Spinal cord (tissue), 10 donors: ENCODE data around the gene AHDC1. TPM values are rescaled to one million over a fixed set of nuclear protein-coding genes. Genes with fewer than 3 reads are reported as not detected.
"Not testable (repeated sequence)": the region's sequence is repeated elsewhere in the genome, so short reads cannot be mapped to it uniquely, and the experiment has no call there.

ENCODE experiments used
- DNase-seq, 6 donors: peaks; one replicate each; pipeline versions ENCODE4 v3.0.0 to v3.0.0-alpha.2; 2013 to 2015; ENCODE audit warnings: low spot score in 6 of 6, low read depth in 4 of 6
- H3K27ac ChIP-seq: one replicate; pipeline ENCODE4 v1.5.1; 2013; ENCODE audit warnings: low read depth, low read length, control low read depth
- H3K27me3 ChIP-seq: one replicate; pipeline ENCODE4 v1.6.1; 2013; ENCODE audit warnings: low read length; ENCODE audit not compliant: control insufficient read depth, insufficient read depth
- H3K36me3 ChIP-seq: one replicate; pipeline ENCODE4 v1.6.1; 2013; ENCODE audit warnings: low read length; ENCODE audit not compliant: control insufficient read depth, insufficient read depth
- H3K4me1 ChIP-seq: one replicate; pipeline ENCODE4 v1.6.1; 2013; ENCODE audit warnings: low read length; ENCODE audit not compliant: control insufficient read depth, insufficient read depth
- H3K4me3 ChIP-seq: one replicate; pipeline ENCODE4 v1.5.1; 2013; ENCODE audit warnings: low read depth, low read length, control low read depth
- H3K9me3 ChIP-seq: one replicate; pipeline ENCODE4 v1.6.1; 2013; ENCODE audit warnings: low read length; ENCODE audit not compliant: control insufficient read depth, insufficient read depth
- WGBS: methylation state at CpG from one replicate; pipeline ENCODE4 v1.1.5; 2013; ENCODE audit warnings: missing lambda C conversion rate; ENCODE audit not compliant: insufficient coverage; 5-methylcytosine and 5-hydroxymethylcytosine counted together
- polyA plus RNA-seq, 2 donors: library from polyadenylated mRNA; unstranded; fragments of 120-200 nt; gene quantifications; one replicate each; pipeline ENCODE4 v1.2.1, GENCODE V29; 2013; ENCODE audit not compliant: insufficient read length in 2 of 2
- total RNA-seq, 2 donors: library from RNA; depleted of rRNA in 1 of 2; stranded (reverse); fragments of 120-200 nt in 1 of 2; fragments of >200 nt in 1 of 2; gene quantifications; one replicate each; pipeline versions ENCODE4 v1.2.3 to v1.2.4, GENCODE V29; 2013 to 2014
- donor health status: healthy.

The AHDC1 gene
- total and polyA plus RNA-seq, 4 donors: 13.2 to 68.9 (median 43.3) TPM

- WGBS: 4% methylated on average over 11 of the region's 17 CpGs
- Histone ChIP-seq H3K36me3 (no peaks in the 10 kb centered on the region), H3K27me3 (peaks cover 34% of the 10 kb centered on the region), H3K4me3 (no peak overlapping the region), H3K27ac (no peak overlapping the region), H3K9me3 (no peaks in the 10 kb centered on the region), H3K4me1 (peaks cover 29% of the 10 kb centered on the region)
- no peak for DNase-seq
These were observed 29.8 kb upstream of the AHDC1 start for GRCh38 chr1:27633640-27634176.

- WGBS: 100% methylated on average over 1 of the region's 5 CpGs
- Histone ChIP-seq H3K36me3 (no peaks in the 10 kb centered on the region), H3K27me3 (peaks cover 34% of the 10 kb centered on the region), H3K4me3 (no peak overlapping the region), H3K4me1 (peaks cover 32% of the 10 kb centered on the region), H3K27ac (no peak overlapping the region), H3K9me3 (no peaks in the 10 kb centered on the region)
- DNase-seq: no peak
These were observed 29.3 kb upstream of the AHDC1 start for GRCh38 chr1:27633298-27633610.

- H3K27ac ChIP-seq: no peak overlapping the region
- H3K27me3 ChIP-seq: peaks cover 34% of the 10 kb centered on the region
- H3K9me3 ChIP-seq: no peaks in the 10 kb centered on the region
- 81% methylated on average over 7 of the region's 14 CpGs for WGBS
- peaks cover 32% of the 10 kb centered on the region for H3K4me1 ChIP-seq
- H3K4me3 ChIP-seq: no peak overlapping the region
- DNase-seq: no peak
- no peaks in the 10 kb centered on the region for H3K36me3 ChIP-seq
These were observed 28.7 kb upstream of the AHDC1 start for GRCh38 chr1:27632387-27633297.

- H3K4me3 ChIP-seq: no peak overlapping the region
- H3K4me1 ChIP-seq: peaks cover 32% of the 10 kb centered on the region
- no peak for DNase-seq
- 76% methylated on average over 4 of the region's 5 CpGs for WGBS
- peaks cover 34% of the 10 kb centered on the region for H3K27me3 ChIP-seq
- H3K27ac ChIP-seq: peak overlapping the region; percentile 63
- no peaks in the 10 kb centered on the region for H3K36me3 ChIP-seq
- H3K9me3 ChIP-seq: no peaks in the 10 kb centered on the region
These were observed 27.0 kb upstream of the AHDC1 start for GRCh38 chr1:27630859-27631491.

DNA sequence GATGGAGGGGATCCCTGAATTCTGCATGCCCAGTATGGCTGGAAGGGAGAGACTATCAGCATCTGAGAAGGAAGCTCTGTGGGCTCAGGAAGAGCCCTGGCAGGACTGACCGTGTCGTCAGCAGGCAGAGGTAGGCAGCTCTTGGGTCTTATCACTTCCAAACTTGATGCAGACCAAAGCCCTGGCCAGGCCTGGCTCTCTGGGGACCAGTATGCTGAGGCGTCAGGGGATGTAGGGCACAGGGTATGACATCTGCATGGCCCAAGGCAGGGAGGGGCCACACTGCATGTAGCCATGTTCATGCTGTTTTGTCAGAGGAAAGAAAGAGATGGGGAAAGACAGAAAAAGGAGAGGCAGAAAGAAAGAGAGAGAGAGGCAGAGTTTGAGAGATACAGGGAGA is 24.8 kb upstream of the AHDC1 start:
- 67% methylated on average over 3 of the region's 3 CpGs for WGBS
- no peaks in the 10 kb centered on the region for H3K36me3 ChIP-seq
- H3K27ac ChIP-seq: no peak overlapping the region
- DNase-seq: no peak
- H3K4me3 ChIP-seq: no peak overlapping the region
- H3K27me3 ChIP-seq: peaks cover 13% of the 10 kb centered on the region
- peaks cover 27% of the 10 kb centered on the region for H3K4me1 ChIP-seq
- H3K9me3 ChIP-seq: no peaks in the 10 kb centered on the region

- H3K4me1 ChIP-seq: peaks cover 18% of the 10 kb centered on the region
- WGBS: 89% methylated on average over 4 of the region's 4 CpGs
- H3K9me3 ChIP-seq, DNase-seq, H3K36me3 ChIP-seq, H3K27me3 ChIP-seq, H3K27ac ChIP-seq, H3K4me3 ChIP-seq: not testable (repeated sequence)
These were observed 23.8 kb upstream of the AHDC1 start for GRCh38 chr1:27627733-27628132.

DNA sequence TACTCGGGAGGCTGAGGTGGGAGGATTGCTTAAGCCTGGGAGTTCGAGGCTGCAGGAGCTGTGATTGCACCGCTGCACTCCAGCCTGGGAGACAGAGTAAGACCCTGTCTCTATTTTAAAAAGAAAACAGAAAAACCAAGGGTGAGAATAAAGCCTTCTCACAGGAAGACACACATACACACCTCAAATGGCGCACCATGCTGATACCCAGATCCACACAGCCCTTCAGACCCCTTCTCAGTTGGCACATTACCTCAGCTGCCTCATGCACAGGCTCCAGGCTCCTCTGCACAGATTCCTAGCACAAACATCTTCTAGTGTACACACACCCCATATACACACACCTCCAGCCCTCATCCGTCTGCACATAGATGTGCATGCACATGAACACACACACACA is 23.1 kb upstream of the AHDC1 start:
- no peak overlapping the region for H3K27ac ChIP-seq
- H3K9me3 ChIP-seq: no peaks in the 10 kb centered on the region
- no peak overlapping the region for H3K4me3 ChIP-seq
- peaks cover 16% of the 10 kb centered on the region for H3K4me1 ChIP-seq
- no peak for DNase-seq
- WGBS: 93% methylated on average over 2 of the region's 5 CpGs
- H3K27me3 ChIP-seq: peaks cover 2% of the 10 kb centered on the region
- H3K36me3 ChIP-seq: no peaks in the 10 kb centered on the region

GRCh38 chr1:27626031-27626935 is 22.3 kb upstream of the AHDC1 start:
- no peaks in the 10 kb centered on the region for H3K9me3 ChIP-seq
- H3K4me3 ChIP-seq: no peak overlapping the region
- no peak for DNase-seq
- 76% methylated on average over 8 of the region's 11 CpGs for WGBS
- no peaks in the 10 kb centered on the region for H3K36me3 ChIP-seq
- H3K4me1 ChIP-seq: peaks cover 12% of the 10 kb centered on the region
- H3K27me3 ChIP-seq: no peaks in the 10 kb centered on the region
- H3K27ac ChIP-seq: no peak overlapping the region

GRCh38 chr1:27624467-27625178 is 20.7 kb upstream of the AHDC1 start:
- Histone ChIP-seq H3K36me3 (no peaks in the 10 kb centered on the region), H3K4me1 (peaks cover 12% of the 10 kb centered on the region), H3K27me3 (no peaks in the 10 kb centered on the region), H3K27ac (no peak overlapping the region), H3K9me3 (no peaks in the 10 kb centered on the region), H3K4me3 (no peak overlapping the region)
- DNase-seq: peak in 2 of 6 donors; percentile 57 to 76
- WGBS: 59% methylated on average over 4 of the region's 7 CpGs
